Astrocyte of the spinal cord (primary cell): ENCODE measurements around the gene SETD1A.

Source experiments
- DNase-seq: peaks from one replicate; pipeline ENCODE4 v3.0.0; 2011; ENCODE audit warnings: low read depth, low spot score
- H3K4me3 ChIP-seq: 2 replicates; pipeline ENCODE4 v1.5.1; 2011; ENCODE audit warnings: low read depth, mild to moderate bottlenecking, low read length, moderate library complexity
- CTCF ChIP-seq: IDR thresholded peaks from 2 replicates; pipeline ENCODE4 v1.5.1; 2012; ENCODE audit warnings: low read depth, mild to moderate bottlenecking, low read length, inconsistent platforms
- in situ Hi-C: cut with HindIII; loops from 2 replicates; pipeline ENCODE4 v1.10.0; 2017; ENCODE audit warnings: low sequenced_read_pairs

Gene SETD1A

GRCh38 chr16:30963925-30964511 is 6.5 kb downstream of the SETD1A start:
- TF ChIP-seq CTCF = no peak
- in situ Hi-C loops = no loop called here
- no peak overlapping the region for H3K4me3 ChIP-seq
- no peak for DNase-seq

- H3K4me3 ChIP-seq = no peak overlapping the region
- in situ Hi-C loops = no loop called here
- no peak for DNase-seq
- TF ChIP-seq CTCF = no peak
These were observed 7.1 kb downstream of the SETD1A start for GRCh38 chr16:30964574-30965226.

- no peak for TF ChIP-seq CTCF
- DNase-seq = no peak
- H3K4me3 ChIP-seq = no peak overlapping the region
- in situ Hi-C loops = no loop called here
These were observed 7.9 kb downstream of the SETD1A start for GRCh38 chr16:30965436-30965835.

- DNase-seq = no peak
- TF ChIP-seq CTCF = no peak
- in situ Hi-C loops = no loop called here
- no peak overlapping the region for H3K4me3 ChIP-seq
These were observed 8.6 kb downstream of the SETD1A start for GRCh38 chr16:30966033-30966619.

- no peak overlapping the region for H3K4me3 ChIP-seq
- in situ Hi-C loops = no loop called here
- TF ChIP-seq CTCF = no peak
- DNase-seq = no peak
These were observed 10.2 kb downstream of the SETD1A start for GRCh38 chr16:30967795-30968194.

- H3K4me3 ChIP-seq = no peak overlapping the region
- DNase-seq = no peak
- in situ Hi-C loops = no loop called here
- no peak for TF ChIP-seq CTCF
These were observed 11.8 kb downstream of the SETD1A start for GRCh38 chr16:30969246-30969842.
